ENCODE results near the gene OTUD1.

GRCh38 chr10:23395017-23395416 is 43.9 kb upstream of the OTUD1 start:
- no peak for TF ChIP-seq CTCF (conservative IDR thresholded peaks at IDR 0.05; ENCODE audit: low read length)
- TF ChIP-seq EZH2phosphoT487 (IDR thresholded peaks at IDR 0.05; ENCODE audit: borderline replicate concordance, low read depth, low read length), result no peak
